Upper lobe of right lung (tissue), 1 donor: ENCODE results near the gene DOCK2. TPM values are rescaled to one million over a fixed set of nuclear protein-coding genes. Genes with fewer than 3 reads are reported as not detected.
"Not testable (repeated sequence)": the region's sequence is repeated elsewhere in the genome, so short reads cannot be mapped to it uniquely, and the experiment has no call there.

Source experiments
- ATAC-seq: fragments of 200-7000 bp; cut with Tn5 transposase; one replicate; pipeline ENCODE4 v1.9.1; 2020; ENCODE audit warnings: mild to moderate bottlenecking, moderate library complexity
- DNase-seq: peaks from one replicate; pipeline ENCODE4 v3.0.0-alpha.2; 2020
- H3K27ac ChIP-seq: fragments of 200-600 bp; one replicate; pipeline ENCODE4 v1.8.0; 2022
- H3K27me3 ChIP-seq: fragments of 200-600 bp; one replicate; pipeline ENCODE4 v1.8.0; 2022; ENCODE audit warnings: mild to moderate bottlenecking
- H3K36me3 ChIP-seq: fragments of 200-600 bp; one replicate; pipeline ENCODE4 v1.8.0; 2022
- H3K4me1 ChIP-seq: fragments of 200-600 bp; one replicate; pipeline ENCODE4 v1.8.0; 2022
- H3K4me3 ChIP-seq: fragments of 200-600 bp; one replicate; pipeline ENCODE4 v1.8.0; 2022; ENCODE audit warnings: mild to moderate bottlenecking
- H3K9me3 ChIP-seq: fragments of 200-600 bp; one replicate; pipeline ENCODE4 v1.8.0; 2022
- intact Hi-C: fragments of 100-400 bp; cut with DNase I; formaldehyde crosslinking; loops from one replicate; pipeline ENCODE4 v1.11.0; 2022
- total RNA-seq: library from RNA; stranded (reverse); fragmentation: NEBNext Ultra II Directional; extraction: Animal tissue kit (Norgen Biotek cat#: 25700); gene quantifications from one replicate; pipeline ENCODE4 v1.2.1, GENCODE V29; 2021
- TF ChIP-seq, protein P1 (sequence below): fragments of 200-600 bp; IDR thresholded peaks from one replicate; pipeline ENCODE4 v1.8.0; 2022; ENCODE audit warnings: antibody characterized with exemption
- donor health status: DM: no; HTN: yes; CAD: no; lungs with severe emphysema.

DOCK2 gene
- total RNA-seq, 1 donor from 2014 or later = 65.4 TPM

DNA sequence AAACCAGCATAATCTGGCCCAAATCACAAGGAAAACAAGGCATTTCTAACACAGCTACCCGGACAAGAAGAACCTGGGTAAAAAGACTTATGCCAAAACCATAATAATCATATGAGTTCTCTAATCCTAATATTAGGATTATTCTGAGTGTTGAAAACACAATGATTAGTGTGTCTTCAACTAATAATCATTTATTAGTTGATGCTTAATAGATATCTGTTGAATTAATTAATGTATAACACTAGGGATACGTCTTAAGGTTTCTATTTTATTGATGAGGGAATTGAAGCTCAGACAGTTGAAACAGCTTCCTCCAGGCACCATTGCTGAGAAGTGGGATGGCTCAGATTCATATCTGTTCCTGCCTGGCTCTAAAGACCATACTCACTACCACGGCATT is 112.2 kb downstream of the DOCK2 start:
- ATAC-seq (no peak), DNase-seq (no peak)
- Histone ChIP-seq H3K27ac (no peak overlapping the region), H3K4me1 (no peaks in the 10 kb centered on the region), H3K4me3 (no peak overlapping the region), H3K9me3 (no peaks in the 10 kb centered on the region), H3K27me3 (no peaks in the 10 kb centered on the region), H3K36me3 (peaks cover 31% of the 10 kb centered on the region)
- intact Hi-C loops = no loop called here
- TF ChIP-seq, protein P1, sequence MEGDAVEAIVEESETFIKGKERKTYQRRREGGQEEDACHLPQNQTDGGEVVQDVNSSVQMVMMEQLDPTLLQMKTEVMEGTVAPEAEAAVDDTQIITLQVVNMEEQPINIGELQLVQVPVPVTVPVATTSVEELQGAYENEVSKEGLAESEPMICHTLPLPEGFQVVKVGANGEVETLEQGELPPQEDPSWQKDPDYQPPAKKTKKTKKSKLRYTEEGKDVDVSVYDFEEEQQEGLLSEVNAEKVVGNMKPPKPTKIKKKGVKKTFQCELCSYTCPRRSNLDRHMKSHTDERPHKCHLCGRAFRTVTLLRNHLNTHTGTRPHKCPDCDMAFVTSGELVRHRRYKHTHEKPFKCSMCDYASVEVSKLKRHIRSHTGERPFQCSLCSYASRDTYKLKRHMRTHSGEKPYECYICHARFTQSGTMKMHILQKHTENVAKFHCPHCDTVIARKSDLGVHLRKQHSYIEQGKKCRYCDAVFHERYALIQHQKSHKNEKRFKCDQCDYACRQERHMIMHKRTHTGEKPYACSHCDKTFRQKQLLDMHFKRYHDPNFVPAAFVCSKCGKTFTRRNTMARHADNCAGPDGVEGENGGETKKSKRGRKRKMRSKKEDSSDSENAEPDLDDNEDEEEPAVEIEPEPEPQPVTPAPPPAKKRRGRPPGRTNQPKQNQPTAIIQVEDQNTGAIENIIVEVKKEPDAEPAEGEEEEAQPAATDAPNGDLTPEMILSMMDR = no peak

DNA sequence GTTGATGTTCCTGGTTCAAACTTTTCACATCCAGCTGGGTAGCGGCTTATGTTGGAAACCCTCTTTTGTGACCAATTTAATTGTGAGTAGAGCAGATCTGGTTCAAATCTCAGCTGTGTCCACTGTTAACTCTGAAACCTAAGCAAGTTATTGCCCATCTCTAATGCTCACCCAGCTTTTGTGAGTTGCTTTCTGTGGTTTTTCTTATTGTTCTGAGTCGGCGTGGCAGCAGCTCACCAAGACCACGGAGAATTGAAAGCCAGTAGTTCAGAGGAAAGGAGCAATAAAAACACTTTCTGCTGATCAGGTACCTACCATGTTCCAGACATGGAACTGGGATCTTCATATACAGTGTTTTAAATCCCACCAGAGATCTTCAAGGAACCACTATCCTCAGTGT is 114.4 kb downstream of the DOCK2 start:
- H3K4me3 ChIP-seq = no peak overlapping the region
- TF ChIP-seq, protein P1 = no peak
- intact Hi-C loops = no loop called here
- no peak for DNase-seq
- H3K36me3 ChIP-seq = peaks cover 31% of the 10 kb centered on the region
- no peak for ATAC-seq
- no peaks in the 10 kb centered on the region for H3K4me1 ChIP-seq
- no peak overlapping the region for H3K27ac ChIP-seq
- H3K9me3 ChIP-seq = no peaks in the 10 kb centered on the region
- no peaks in the 10 kb centered on the region for H3K27me3 ChIP-seq

DNA sequence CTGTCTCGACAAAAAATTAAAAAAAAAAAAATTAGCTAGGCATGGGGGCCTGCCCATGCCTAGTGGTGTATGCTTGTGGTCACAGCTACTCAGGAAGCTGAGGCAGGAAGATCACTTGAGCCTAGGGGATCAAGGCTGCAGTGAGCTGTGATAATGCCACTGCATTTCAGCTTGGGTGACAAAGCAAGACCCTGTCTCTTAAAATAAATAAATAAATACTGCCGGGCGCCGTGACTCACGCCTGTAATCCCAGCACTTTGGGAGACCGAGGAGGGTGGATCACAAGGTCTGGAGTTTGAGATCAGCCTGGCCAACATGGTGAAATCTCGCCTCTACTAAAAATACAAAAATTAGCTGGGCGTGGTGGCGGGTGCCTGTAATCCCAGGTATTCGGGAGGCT is 115.5 kb downstream of the DOCK2 start:
- intact Hi-C loops, H3K9me3 ChIP-seq: not testable (repeated sequence)

DNA sequence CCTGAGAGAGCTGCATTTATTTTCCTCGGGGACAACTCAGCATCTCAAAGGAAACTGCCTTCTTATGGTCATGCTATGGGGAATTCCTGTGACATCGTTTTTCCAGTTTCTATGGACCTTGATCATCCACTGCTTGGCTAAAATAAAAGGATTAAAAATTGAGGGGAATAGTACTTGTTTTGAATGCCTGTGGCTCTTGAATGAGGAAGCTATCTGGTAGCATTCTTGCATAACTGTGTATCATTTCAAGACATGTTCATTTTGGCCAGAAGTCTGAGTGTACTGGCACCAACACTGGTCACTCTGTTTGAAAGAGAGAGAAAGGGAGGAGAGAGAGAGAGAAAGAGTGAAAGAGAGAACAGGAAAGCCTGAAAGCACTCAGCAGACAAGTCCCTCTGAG is 116.7 kb downstream of the DOCK2 start:
- Histone ChIP-seq H3K9me3 (no peaks in the 10 kb centered on the region), H3K27me3 (no peaks in the 10 kb centered on the region), H3K27ac (no peak overlapping the region), H3K4me1 (no peaks in the 10 kb centered on the region), H3K36me3 (peaks cover 18% of the 10 kb centered on the region), H3K4me3 (no peak overlapping the region)
- ATAC-seq (peak; percentile 68), DNase-seq (no peak)
- TF ChIP-seq, protein P1 = no peak
- intact Hi-C loops = no loop called here

More for the DNA sequence above, 115.5 kb downstream of the DOCK2 start:
- not testable (repeated sequence) for ATAC-seq, DNase-seq, H3K4me1 ChIP-seq, H3K27ac ChIP-seq, H3K27me3 ChIP-seq, H3K4me3 ChIP-seq
- H3K36me3 ChIP-seq = peaks cover 30% of the 10 kb centered on the region

DNA sequence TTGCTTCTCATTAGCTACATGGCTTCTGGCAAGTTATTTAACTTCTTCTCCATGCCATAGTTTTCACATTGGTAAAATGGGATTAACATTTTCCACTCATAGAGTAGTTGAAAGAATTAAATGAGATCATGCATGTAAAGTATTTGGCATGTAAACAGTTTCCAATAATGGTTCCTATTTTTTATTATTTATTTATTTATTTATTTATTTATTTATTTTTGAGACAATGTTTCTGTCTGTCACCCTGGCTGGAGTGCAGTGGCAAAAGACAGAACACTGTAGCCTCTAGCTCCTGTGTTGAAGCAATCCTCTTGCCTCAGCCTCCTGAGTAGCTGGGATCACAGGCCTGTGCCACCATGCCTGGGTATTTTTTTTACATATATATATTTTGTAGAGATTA is 117.7 kb downstream of the DOCK2 start:
- no peaks in the 10 kb centered on the region for H3K9me3 ChIP-seq
- DNase-seq (no peak), ATAC-seq (no peak)
- TF ChIP-seq, protein P1 = no peak
- no peaks in the 10 kb centered on the region for H3K27me3 ChIP-seq
- intact Hi-C loops = no loop called here
- H3K27ac ChIP-seq = no peak overlapping the region
- no peak overlapping the region for H3K4me3 ChIP-seq
- H3K36me3 ChIP-seq = peaks cover 13% of the 10 kb centered on the region
- no peaks in the 10 kb centered on the region for H3K4me1 ChIP-seq

DNA sequence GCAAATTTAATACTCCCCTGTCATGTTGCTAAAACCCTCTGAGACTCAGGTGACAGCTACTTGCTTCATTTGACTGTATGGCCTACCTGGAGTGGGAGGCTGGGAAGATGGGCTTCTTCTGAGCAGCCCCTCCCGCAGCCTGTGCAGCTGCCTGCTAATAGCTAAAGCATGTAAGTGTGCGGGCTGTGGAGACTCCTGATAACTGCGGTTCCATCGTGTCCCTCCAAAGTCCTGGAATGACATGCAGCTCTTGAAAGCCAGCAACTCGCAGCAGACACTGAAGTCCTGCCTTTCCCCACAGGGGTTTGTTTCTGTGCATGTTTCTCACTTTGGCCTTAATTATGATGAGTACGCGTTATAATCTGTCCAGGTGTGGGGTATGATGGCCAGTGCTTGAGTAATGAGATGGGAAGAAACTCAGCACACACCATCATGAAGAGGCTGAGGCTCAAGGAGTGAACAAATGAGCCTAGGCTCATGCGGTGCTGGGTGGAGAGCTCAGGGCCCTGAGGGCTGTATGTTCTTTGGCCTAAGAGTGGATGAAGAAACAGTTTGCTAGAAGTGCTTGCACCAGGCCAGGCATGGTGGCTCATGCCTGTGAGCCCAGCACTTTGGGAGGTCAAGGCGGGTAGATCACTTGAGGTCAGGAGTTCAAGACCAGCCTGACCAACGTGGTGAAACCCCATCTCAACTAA is 119.1 kb downstream of the DOCK2 start:
- Histone ChIP-seq H3K27ac (no peak overlapping the region), H3K27me3 (no peaks in the 10 kb centered on the region), H3K36me3 (peaks cover 10% of the 10 kb centered on the region), H3K9me3 (no peaks in the 10 kb centered on the region), H3K4me1 (no peaks in the 10 kb centered on the region), H3K4me3 (no peak overlapping the region)
- DNase-seq (no peak), ATAC-seq (no peak)
- intact Hi-C loops = no loop called here
- TF ChIP-seq, protein P1 = no peak
